ENCODE measurements around the gene TMEM178A.

TMEM178A gene

GRCh38 chr2:39660612-39661236 is 5.0 kb upstream of the TMEM178A start:
- Histone ChIP-seq H3K36me3 (ENCODE audit: control insufficient read depth, insufficient read depth, low read length) (no peaks in the 10 kb centered on the region), H3K9ac (no peak overlapping the region), H3K4me3 (ENCODE audit: low read depth, low read length) (no peak overlapping the region), H3K4me2 (ENCODE audit: low read length) (no peak overlapping the region), H3K4me1 (no peaks in the 10 kb centered on the region), H3K79me2 (no peaks in the 10 kb centered on the region), H3K27me3 (ENCODE audit: control insufficient read depth, insufficient read depth, low read length) (no peaks in the 10 kb centered on the region), H3K27ac (no peak overlapping the region), H3K9me3 (ENCODE audit: control insufficient read depth, low read length) (no peaks in the 10 kb centered on the region), H2AFZ (no peak overlapping the region)
- TF ChIP-seq CTCF (IDR thresholded peaks at IDR 0.05), result no peak

DNA sequence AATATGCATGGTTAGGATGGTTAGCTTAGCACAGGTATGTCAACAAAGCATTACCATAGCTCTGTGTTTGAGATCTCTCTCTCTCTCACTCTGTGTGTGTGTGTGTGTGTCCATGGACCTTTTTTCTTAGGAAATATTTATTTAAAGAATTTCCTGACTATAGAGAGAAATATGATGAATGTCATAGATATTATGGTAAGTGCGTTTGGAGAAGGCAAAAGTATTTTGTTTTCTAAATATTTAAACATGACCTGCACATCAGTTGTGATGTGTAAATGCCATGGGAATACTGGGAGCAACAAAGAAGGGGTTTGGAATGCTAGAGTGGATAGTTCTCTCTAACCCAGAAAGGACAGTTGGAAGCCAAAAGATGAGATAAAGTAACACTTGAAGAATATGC is 3.9 kb upstream of the TMEM178A start:
- Histone ChIP-seq H3K79me2 (no peaks in the 10 kb centered on the region), H3K4me1 (no peaks in the 10 kb centered on the region), H3K4me2 (ENCODE audit: low read length) (no peak overlapping the region), H3K9ac (no peak overlapping the region), H3K4me3 (ENCODE audit: low read depth, low read length) (no peak overlapping the region), H3K27me3 (ENCODE audit: control insufficient read depth, insufficient read depth, low read length) (no peaks in the 10 kb centered on the region), H3K36me3 (ENCODE audit: control insufficient read depth, insufficient read depth, low read length) (no peaks in the 10 kb centered on the region), H2AFZ (no peak overlapping the region), H3K27ac (no peak overlapping the region), H3K9me3 (ENCODE audit: control insufficient read depth, low read length) (no peaks in the 10 kb centered on the region)
- no peak for TF ChIP-seq CTCF (IDR thresholded peaks at IDR 0.05)

- no peaks in the 10 kb centered on the region for H3K4me1 ChIP-seq
- no peaks in the 10 kb centered on the region for H3K79me2 ChIP-seq
- H3K4me3 ChIP-seq (ENCODE audit: low read depth, low read length), result no peak overlapping the region
- no peaks in the 10 kb centered on the region for H3K36me3 ChIP-seq (ENCODE audit: control insufficient read depth, insufficient read depth, low read length)
- H3K4me2 ChIP-seq (ENCODE audit: low read length), result no peak overlapping the region
- H3K27ac ChIP-seq, result no peak overlapping the region
- no peaks in the 10 kb centered on the region for H3K27me3 ChIP-seq (ENCODE audit: control insufficient read depth, insufficient read depth, low read length)
- H3K9ac ChIP-seq, result no peak overlapping the region
- no peak for TF ChIP-seq CTCF (IDR thresholded peaks at IDR 0.05)
- no peaks in the 10 kb centered on the region for H3K9me3 ChIP-seq (ENCODE audit: control insufficient read depth, low read length)
- no peak overlapping the region for H2AFZ ChIP-seq
Observed at GRCh38 chr2:39663187-39663930, 2.4 kb upstream of the TMEM178A start.

DNA sequence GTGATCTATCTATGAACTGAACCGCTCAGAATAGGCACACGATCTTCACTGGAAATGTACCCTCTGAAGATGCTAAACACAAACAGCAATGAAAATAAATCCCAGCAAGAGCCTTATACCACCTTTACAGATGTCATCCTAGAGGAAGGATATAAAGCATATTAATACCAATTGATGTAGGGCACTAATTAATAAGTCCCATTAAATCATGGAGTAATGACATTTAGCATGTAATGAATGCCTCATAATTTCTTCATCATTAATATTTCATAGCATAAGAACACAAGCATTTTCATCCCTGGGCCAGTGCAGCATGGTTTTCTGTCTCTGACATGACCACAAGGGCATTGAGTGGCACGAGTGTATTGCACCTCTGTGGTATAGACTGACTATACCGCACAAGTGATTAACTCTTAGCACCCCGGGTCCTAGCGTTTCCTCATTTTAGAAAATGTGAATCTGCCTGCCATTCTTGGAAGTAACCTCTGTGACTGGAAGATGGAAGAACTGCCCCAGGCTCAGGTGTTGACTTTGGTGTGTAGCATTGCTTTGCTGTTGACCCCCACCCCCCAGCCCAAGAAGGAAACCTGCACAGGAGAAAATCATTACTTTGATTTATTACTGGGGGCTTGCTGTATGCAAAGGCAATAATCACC is 1.4 kb upstream of the TMEM178A start:
- Histone ChIP-seq H3K79me2 (no peaks in the 10 kb centered on the region), H3K4me3 (ENCODE audit: low read depth, low read length) (no peak overlapping the region), H3K27ac (no peak overlapping the region), H3K4me2 (ENCODE audit: low read length) (no peak overlapping the region), H2AFZ (no peak overlapping the region), H3K36me3 (ENCODE audit: control insufficient read depth, insufficient read depth, low read length) (no peaks in the 10 kb centered on the region), H3K9me3 (ENCODE audit: control insufficient read depth, low read length) (no peaks in the 10 kb centered on the region), H3K4me1 (no peaks in the 10 kb centered on the region), H3K9ac (no peak overlapping the region), H3K27me3 (ENCODE audit: control insufficient read depth, insufficient read depth, low read length) (no peaks in the 10 kb centered on the region)
- no peak for TF ChIP-seq CTCF (IDR thresholded peaks at IDR 0.05)

All from parathyroid adenoma (tissue), 2 donors.